ENCODE data around the gene TSACC.

The TSACC gene

DNA sequence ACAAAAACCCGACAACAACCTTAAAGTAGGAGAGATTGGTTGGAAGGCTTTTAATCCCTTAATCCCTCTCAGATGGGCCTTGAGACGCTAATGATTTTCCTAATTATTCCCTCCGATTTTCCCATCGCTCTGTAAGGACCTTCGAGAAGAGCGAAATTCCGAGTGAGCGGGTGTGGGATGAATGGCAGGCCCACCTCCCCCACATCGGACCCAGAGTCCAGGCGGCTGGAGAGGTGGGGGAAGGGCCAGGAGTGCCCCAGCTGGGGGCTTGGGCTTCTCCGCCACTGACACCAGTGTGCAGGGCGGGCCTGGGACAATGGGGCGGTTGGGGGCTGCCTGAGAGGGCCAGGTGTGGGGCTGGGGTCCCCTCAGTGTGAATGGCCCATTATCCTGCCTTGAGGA lies 54.1 kb downstream of the TSACC start:
- DNase-seq (ENCODE audit: low read depth in 1 of 2, low spot score in 1 of 2) = no peak

DNA sequence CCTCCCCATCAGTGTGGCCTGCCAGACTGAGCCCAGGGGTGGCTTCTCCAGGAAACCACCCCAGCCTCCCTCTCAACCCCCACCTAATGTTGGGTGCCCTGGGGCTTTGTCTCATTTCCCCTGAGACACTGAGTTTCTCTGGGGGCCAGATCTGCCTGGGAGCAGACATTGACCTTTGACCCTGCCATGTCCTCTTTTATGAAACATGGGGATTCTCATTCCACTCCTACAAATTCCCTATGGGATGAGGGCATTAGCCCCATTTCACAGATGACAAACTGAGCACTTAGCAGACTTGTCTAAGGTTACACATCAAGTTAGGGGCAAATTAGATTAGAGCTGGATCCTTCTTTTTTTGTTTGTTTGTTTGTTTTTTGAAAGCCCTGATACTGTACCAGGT lies 54.8 kb downstream of the TSACC start:
- DNase-seq (ENCODE audit: low read depth in 1 of 2, low spot score in 1 of 2) = no peak

DNA sequence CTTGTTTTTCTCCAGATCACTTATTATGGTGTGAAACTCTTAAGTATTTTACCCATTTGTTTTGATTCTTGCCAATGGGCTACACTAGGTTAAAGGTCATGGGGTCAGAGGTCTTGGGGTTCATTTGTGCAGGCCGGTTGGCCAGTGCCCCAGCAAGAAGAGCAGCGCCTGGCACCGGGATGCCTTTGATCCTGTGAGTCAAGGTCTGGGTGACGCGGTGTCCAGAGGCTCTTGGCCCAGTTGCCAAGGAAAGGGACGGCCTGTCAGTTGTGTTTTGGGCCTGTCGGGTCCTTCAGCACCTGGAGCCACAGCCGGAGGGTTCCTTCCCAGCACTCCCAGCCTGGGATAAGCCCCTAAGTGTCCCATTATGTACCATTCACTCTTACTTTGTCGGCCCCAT lies 55.8 kb downstream of the TSACC start:
- DNase-seq (ENCODE audit: low read depth in 1 of 2, low spot score in 1 of 2) = no peak

DNA sequence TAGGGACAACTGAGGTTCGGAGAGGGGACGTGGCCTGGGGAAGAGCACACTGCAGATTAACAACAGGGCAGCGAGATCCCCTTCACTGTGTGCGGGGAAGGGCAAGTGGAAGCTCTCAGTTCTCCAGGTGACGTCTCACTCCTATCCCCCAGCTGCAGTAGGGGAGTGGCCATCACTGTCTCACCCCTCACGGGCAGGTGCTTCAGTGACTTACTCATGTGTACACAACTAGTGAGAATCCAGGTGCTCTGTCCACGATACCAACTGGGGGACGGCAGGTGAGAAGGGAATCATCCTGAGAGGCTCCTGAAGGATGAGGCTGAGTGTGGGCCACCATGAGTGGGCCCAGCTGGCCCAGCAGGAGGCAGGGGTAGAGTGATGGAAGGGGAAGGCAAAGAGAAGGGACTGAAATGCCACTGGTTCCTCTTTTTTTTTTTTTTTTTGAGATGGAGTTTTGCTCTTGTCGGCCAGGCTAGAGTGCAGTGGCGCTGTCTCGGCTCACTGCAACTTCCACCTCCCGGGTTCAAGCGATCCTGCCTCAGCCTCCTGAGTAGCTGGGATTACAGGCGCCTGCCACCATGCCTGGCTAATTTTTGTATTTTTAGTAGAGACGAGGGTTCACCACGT lies 56.6 kb downstream of the TSACC start:
- no peak for DNase-seq (ENCODE audit: low read depth in 1 of 2, low spot score in 1 of 2)

Data from activated T-helper 1 cell treated with anti-CD3 and anti-CD28 coated beads, Interleukin-2, amount 50 U/mL, for 16 hours (primary cell).